GM23338 (cell line): ENCODE results near the gene PHF8. TPM values are rescaled to one million over a fixed set of nuclear protein-coding genes. Genes with fewer than 3 reads are reported as not detected.

Experiments used
- ATAC-seq: fragments of 200-7000 bp; cut with Tn5 transposase; 3 replicates; pipeline ENCODE4 v1.9.1; 2020
- DNase-seq: peaks from one replicate; pipeline ENCODE4 v3.0.0-alpha.2; 2015; ENCODE audit warnings: low spot score
- H2AFZ ChIP-seq: fragments of 200-600 bp; sonication (generic); 2 replicates; pipeline ENCODE4 v1.8.0; 2016; ENCODE audit warnings: antibody characterized with exemption, mild to moderate bottlenecking, moderate library complexity
- H3F3A ChIP-seq: fragments of 200-600 bp; sonication (generic); replicated peaks from 2 replicates; pipeline ENCODE4 v1.8.0; 2017; ENCODE audit warnings: antibody characterized with exemption, mixed run types, low read depth
- H3K27ac ChIP-seq: fragments of 200-600 bp; sonication (generic); 2 replicates; pipeline ENCODE4 v1.6.1; 2016; ENCODE audit warnings: low read depth
- H3K27me3 ChIP-seq: fragments of 200-600 bp; sonication (generic); 2 replicates; pipeline ENCODE4 v1.8.0; 2016; ENCODE audit warnings: mild to moderate bottlenecking, mixed run types, moderate library complexity; ENCODE audit not compliant: insufficient read depth
- H3K36me3 ChIP-seq: fragments of 200-600 bp; sonication (generic); 2 replicates; pipeline ENCODE4 v1.8.0; 2016; ENCODE audit warnings: mild to moderate bottlenecking; ENCODE audit not compliant: insufficient read depth
- H3K4me1 ChIP-seq: fragments of 200-600 bp; sonication (generic); 2 replicates; pipeline ENCODE4 v1.8.0; 2016; ENCODE audit warnings: mild to moderate bottlenecking, moderate library complexity; ENCODE audit not compliant: insufficient read depth
- H3K4me2 ChIP-seq: fragments of 200-600 bp; sonication (generic); 2 replicates; pipeline ENCODE4 v1.7.1; 2017; ENCODE audit warnings: mixed run types
- H3K4me3 ChIP-seq: fragments of 200-600 bp; sonication (generic); 2 replicates; pipeline ENCODE4 v1.6.1; 2016; ENCODE audit warnings: mixed run types
- H3K79me2 ChIP-seq: fragments of 200-600 bp; sonication (generic); replicated peaks from 2 replicates; pipeline ENCODE4 v1.8.0; 2017; ENCODE audit warnings: mild to moderate bottlenecking; ENCODE audit not compliant: insufficient read depth
- H3K9me2 ChIP-seq: fragments of 200-600 bp; sonication (generic); 2 replicates; pipeline ENCODE4 v1.8.0; 2017; ENCODE audit not compliant: insufficient read depth
- H4K20me1 ChIP-seq: fragments of 200-600 bp; sonication (generic); replicated peaks from 2 replicates; pipeline ENCODE4 v1.8.0; 2017; ENCODE audit warnings: mild to moderate bottlenecking; ENCODE audit not compliant: insufficient read depth
- H3K27ac Mint-ChIP-seq: 2 replicates; pipeline ENCODE4 v1.8.0; 2020; ENCODE audit warnings: inconsistent platforms, mild to moderate bottlenecking, moderate library complexity, mixed read lengths
- H3K27me3 Mint-ChIP-seq: 3 replicates; pipeline ENCODE4 v1.8.0; 2022; ENCODE audit warnings: low read depth, mild to moderate bottlenecking, moderate library complexity, mixed read lengths, inconsistent platforms; ENCODE audit not compliant: insufficient read depth, poor library complexity
- H3K36me3 Mint-ChIP-seq: 3 replicates; pipeline ENCODE4 v1.8.0; 2021; ENCODE audit warnings: low read depth, mild to moderate bottlenecking, inconsistent platforms, moderate library complexity, mixed read lengths
- H3K4me1 Mint-ChIP-seq: 3 replicates; pipeline ENCODE4 v1.8.0; 2020; ENCODE audit warnings: mild to moderate bottlenecking, inconsistent platforms, mixed read lengths
- H3K4me3 Mint-ChIP-seq: 3 replicates; pipeline ENCODE4 v1.8.0; 2021; ENCODE audit warnings: moderate library complexity, mild to moderate bottlenecking, inconsistent platforms, mixed read lengths
- H3K9me3 Mint-ChIP-seq: 3 replicates; pipeline ENCODE4 v1.8.0; 2020; ENCODE audit warnings: moderate library complexity, mild to moderate bottlenecking, inconsistent platforms, mixed read lengths
- CREB1 ChIP-seq: fragments of 250-450 bp; sonication (Bioruptor Pico); IDR thresholded peaks from 2 replicates; pipeline ENCODE4 v1.5.0; 2020; ENCODE audit warnings: low read depth, mild to moderate bottlenecking, moderate library complexity
- CTCF ChIP-seq, 2 experiments: fragments of 200-600 bp in 1 of 2; sonication (generic) in 1 of 2; conservative IDR thresholded peaks; 2 replicates each; pipeline versions ENCODE4 v1.5.1 to v1.6.1; 2016 to 2017; ENCODE audit warnings: antibody characterized with exemption in 2 of 2, low read depth in 2 of 2, mild to moderate bottlenecking in 2 of 2, moderate library complexity in 1 of 2
- ETS1 ChIP-seq: IDR thresholded peaks from 2 replicates; pipeline ENCODE4 v1.6.1; 2016; ENCODE audit warnings: antibody characterized with exemption
- EZH2 ChIP-seq: fragments of 200-600 bp; sonication (generic); IDR thresholded peaks from one replicate; pipeline ENCODE4 v1.8.0; 2017; ENCODE audit warnings: antibody characterized with exemption, mild to moderate bottlenecking, low read depth; ENCODE audit not compliant: unreplicated experiment
- JUNB ChIP-seq: IDR thresholded peaks from one replicate; pipeline ENCODE4 v1.6.1; 2016; ENCODE audit warnings: antibody characterized with exemption; ENCODE audit not compliant: unreplicated experiment
- NANOG ChIP-seq: IDR thresholded peaks from 2 replicates; pipeline ENCODE4 v1.6.1; 2016; ENCODE audit warnings: antibody characterized with exemption, borderline replicate concordance
- REST ChIP-seq: IDR thresholded peaks from one replicate; pipeline ENCODE4 v1.6.1; 2018; ENCODE audit warnings: antibody characterized with exemption; ENCODE audit not compliant: unreplicated experiment
- STAT1 ChIP-seq: IDR thresholded peaks from one replicate; pipeline ENCODE4 v1.6.1; 2016; ENCODE audit warnings: antibody characterized with exemption; ENCODE audit not compliant: unreplicated experiment
- ZNF331 ChIP-seq: fragments of 250-450 bp; sonication (Bioruptor Pico); IDR thresholded peaks from 2 replicates; pipeline ENCODE4 v1.5.0; 2020; ENCODE audit warnings: low read depth, mild to moderate bottlenecking, moderate library complexity
- ZNF462 ChIP-seq: fragments of 250-450 bp; sonication (Bioruptor Pico); IDR thresholded peaks from 2 replicates; pipeline ENCODE4 v1.5.0; 2020; ENCODE audit warnings: mild to moderate bottlenecking, moderate library complexity
- polyA plus RNA-seq: library from polyadenylated mRNA; unstranded; fragments of >200 nt; fragmentation: Nextera tagmentation; extraction: Ambion mirVana; gene quantifications from 2 replicates; pipeline ENCODE4 v1.2.1, GENCODE V29; 2016
- total RNA-seq: library from RNA; depleted of rRNA; stranded (reverse); fragments of >200 nt; shearing (Covaris generic); gene quantifications from 2 replicates; pipeline ENCODE4 v1.2.3, GENCODE V29; 2014

Gene PHF8
- total and polyA plus RNA-seq, 2 experiments from 2014 or later = 12.8 to 30.6 TPM

GRCh38 chrX:54064564-54064963 lies 20.3 kb upstream of the PHF8 start:
- Histone ChIP-seq H3K9me2 (no peaks in the 10 kb centered on the region), H3K36me3 (no peaks in the 10 kb centered on the region), H3K79me2 (no peaks in the 10 kb centered on the region), H3K27me3 (no peaks in the 10 kb centered on the region), H3K4me1 (0 out of 2 replicates have a peak, but pooled peaks cover 1% of the 10 kb centered on the region), H3K4me2 (no peak overlapping the region), H3F3A (no peaks in the 10 kb centered on the region), H2AFZ (no peak overlapping the region), H4K20me1 (no peaks in the 10 kb centered on the region), H3K27ac (no peak overlapping the region), H3K4me3 (no peak overlapping the region)
- Mint-ChIP-seq H3K9me3 (no peaks in the 10 kb centered on the region), H3K27me3 (peaks cover 2% of the 10 kb centered on the region), H3K27ac (no peak overlapping the region), H3K36me3 (no peaks in the 10 kb centered on the region), H3K4me1 (peaks cover 6% of the 10 kb centered on the region; the same call in 2 of the 3 replicates), H3K4me3 (no peak overlapping the region)
- TF ChIP-seq REST = no peak
- no peak for TF ChIP-seq CTCF (conservative IDR thresholded peaks at IDR 0.05; ENCODE audit: low read depth in 2 of 2)
- TF ChIP-seq EZH2 = no peak
- TF ChIP-seq ZNF462 (CRISPR knock-in tag) = no peak
- no peak for TF ChIP-seq NANOG
- no peak for TF ChIP-seq ZNF331
- TF ChIP-seq JUNB = no peak
- no peak for TF ChIP-seq STAT1
- TF ChIP-seq ETS1 = no peak
- TF ChIP-seq CREB1 (CRISPR knock-in tag) = no peak
- ATAC-seq (no peak), DNase-seq (no peak)
